ENCODE results near the gene PLXNA2. TPM values are rescaled to one million over a fixed set of nuclear protein-coding genes. Genes with fewer than 3 reads are reported as not detected.

The PLXNA2 gene
- total RNA-seq, 1 experiment from 2014 or later: 10.2 TPM

DNA sequence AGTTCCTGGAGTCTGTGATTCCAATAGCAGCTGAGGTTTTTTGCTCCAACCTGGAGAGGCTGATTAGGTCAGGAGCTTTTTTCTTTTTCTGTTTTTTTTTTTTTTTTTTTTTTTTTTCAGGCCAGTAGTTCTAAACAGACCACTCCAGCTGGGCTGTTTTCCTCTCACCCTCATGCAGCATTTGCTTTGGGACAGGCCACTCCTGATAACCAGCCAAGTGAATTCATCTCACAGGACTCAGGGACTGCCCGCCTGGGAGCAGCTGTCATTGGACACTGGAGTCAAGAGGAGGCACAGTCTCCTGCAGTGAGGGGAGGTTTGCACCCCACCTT, 22.9 kb downstream of the PLXNA2 start:
- no peaks in the 10 kb centered on the region for H3K9me3 ChIP-seq (ENCODE audit: insufficient read depth, low read depth)
- no peaks in the 10 kb centered on the region for H4K20me1 ChIP-seq (ENCODE audit: insufficient read depth)
- H3F3A ChIP-seq (ENCODE audit: insufficient read depth, low read depth): peaks cover 28% of the 10 kb centered on the region
- no peak overlapping the region for H3K4me3 ChIP-seq
- H3K27ac ChIP-seq: peak overlapping the region; percentile 91
- no peak overlapping the region for H2AFZ ChIP-seq
- peaks cover 59% of the 10 kb centered on the region for H3K4me1 ChIP-seq (replicated peaks; ENCODE audit: insufficient read depth)
- no peaks in the 10 kb centered on the region; the same call in 1 of the 2 replicates for H3K36me3 ChIP-seq (ENCODE audit: low read depth)
- no peaks in the 10 kb centered on the region for H3K9me2 ChIP-seq (ENCODE audit: insufficient read depth)
- TF ChIP-seq EZH2 (IDR thresholded peaks at IDR 0.05; ENCODE audit: low read depth): no peak
- TF ChIP-seq, protein P1, sequence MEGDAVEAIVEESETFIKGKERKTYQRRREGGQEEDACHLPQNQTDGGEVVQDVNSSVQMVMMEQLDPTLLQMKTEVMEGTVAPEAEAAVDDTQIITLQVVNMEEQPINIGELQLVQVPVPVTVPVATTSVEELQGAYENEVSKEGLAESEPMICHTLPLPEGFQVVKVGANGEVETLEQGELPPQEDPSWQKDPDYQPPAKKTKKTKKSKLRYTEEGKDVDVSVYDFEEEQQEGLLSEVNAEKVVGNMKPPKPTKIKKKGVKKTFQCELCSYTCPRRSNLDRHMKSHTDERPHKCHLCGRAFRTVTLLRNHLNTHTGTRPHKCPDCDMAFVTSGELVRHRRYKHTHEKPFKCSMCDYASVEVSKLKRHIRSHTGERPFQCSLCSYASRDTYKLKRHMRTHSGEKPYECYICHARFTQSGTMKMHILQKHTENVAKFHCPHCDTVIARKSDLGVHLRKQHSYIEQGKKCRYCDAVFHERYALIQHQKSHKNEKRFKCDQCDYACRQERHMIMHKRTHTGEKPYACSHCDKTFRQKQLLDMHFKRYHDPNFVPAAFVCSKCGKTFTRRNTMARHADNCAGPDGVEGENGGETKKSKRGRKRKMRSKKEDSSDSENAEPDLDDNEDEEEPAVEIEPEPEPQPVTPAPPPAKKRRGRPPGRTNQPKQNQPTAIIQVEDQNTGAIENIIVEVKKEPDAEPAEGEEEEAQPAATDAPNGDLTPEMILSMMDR (conservative IDR thresholded peaks at IDR 0.05): no peak
- DNase-seq: no peak
- intact Hi-C loops (cut with micrococcal nuclease; ENCODE audit: unreplicated experiment): loop anchor here (1.0 kb wide), 4 partner anchors 10 to 37 kb away; no protein-coding TSS in a partner anchor
- H3K79me2 ChIP-seq (ENCODE audit: low read depth): peaks cover 57% of the 10 kb centered on the region
- CTCF ChIA-PET: interaction anchor here (0.6 to 1.4 kb wide), 3 partner anchors 22 to 89 kb away, joined by 3 to 4 read pairs (median 3); partner anchors contain the start of gene PLXNA2
- H3K4me2 ChIP-seq: peak overlapping the region; percentile 86
- BruUV-seq (replicated peaks): no TSS peak
- POLR2A ChIA-PET (ENCODE audit: unreplicated experiment): interaction anchor here (0.6 to 1.0 kb wide), 4 partner anchors 11 to 520 kb away, joined by 4 to 30 read pairs (median 20); no protein-coding TSS in a partner anchor
- no peaks in the 10 kb centered on the region for H3K27me3 ChIP-seq (ENCODE audit: insufficient read depth, low read depth)

DNA sequence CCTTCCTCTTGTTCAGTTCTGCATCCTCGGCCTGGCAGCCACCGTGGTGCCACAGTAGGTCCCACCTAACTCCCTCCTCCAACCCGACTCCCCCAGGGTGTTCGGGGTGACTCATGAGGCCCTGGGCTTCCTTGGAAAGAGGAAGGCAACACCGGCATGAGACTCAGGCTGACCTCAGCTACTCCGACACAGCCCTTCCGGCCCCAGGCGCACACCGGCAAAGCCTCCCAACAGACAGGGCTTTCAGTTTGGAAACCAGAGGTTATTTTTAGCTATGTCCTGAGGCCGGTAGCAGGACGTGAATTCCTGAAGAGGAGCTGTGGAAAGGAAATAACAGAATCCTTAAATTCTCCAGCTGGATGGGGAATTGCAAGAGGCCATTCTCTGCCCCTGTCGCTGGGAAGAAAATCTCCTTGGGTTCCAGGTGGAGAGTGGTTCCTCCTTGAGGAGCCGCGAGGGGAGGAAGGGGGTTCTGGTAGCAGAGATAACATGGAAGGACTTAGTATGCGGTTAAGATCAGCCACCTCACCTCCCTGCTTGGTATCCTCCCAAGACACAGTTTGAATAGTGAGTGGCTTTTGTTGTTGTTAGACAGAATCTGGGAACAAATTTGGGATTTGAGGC, 24.4 kb downstream of the PLXNA2 start:
- Histone ChIP-seq H3K79me2 (ENCODE audit: low read depth) (peaks cover 49% of the 10 kb centered on the region), H3K4me2 (peak overlapping the region; percentile 86), H3K36me3 (ENCODE audit: low read depth) (no peaks in the 10 kb centered on the region; the same call in 1 of the 2 replicates), H3K27me3 (ENCODE audit: insufficient read depth, low read depth) (no peaks in the 10 kb centered on the region), H3K27ac (peak overlapping the region; percentile 91), H2AFZ (no peak overlapping the region), H3K9me3 (ENCODE audit: insufficient read depth, low read depth) (no peaks in the 10 kb centered on the region), H3K9me2 (ENCODE audit: insufficient read depth) (no peaks in the 10 kb centered on the region), H4K20me1 (ENCODE audit: insufficient read depth) (no peaks in the 10 kb centered on the region), H3K4me3 (peak overlapping the region; percentile 40; the same call in 1 of the 2 replicates), H3F3A (ENCODE audit: insufficient read depth, low read depth) (peaks cover 28% of the 10 kb centered on the region), H3K4me1 (replicated peaks; ENCODE audit: insufficient read depth) (peaks cover 59% of the 10 kb centered on the region)
- DNase-seq: peak; percentile 84 to 95
- TSS peak; percentile 69 for BruUV-seq (replicated peaks)
- intact Hi-C loops (cut with micrococcal nuclease; ENCODE audit: unreplicated experiment): no loop called here
- ChIA-PET POLR2A (ENCODE audit: unreplicated experiment) (interaction anchor here (0.6 to 0.7 kb wide), 2 partner anchors 12 to 14 kb away, joined by 3 read pairs; no protein-coding TSS in a partner anchor), CTCF (interaction anchor here (1.3 kb wide), 1 partner anchor 35 kb away, joined by 3 read pairs; no protein-coding TSS in a partner anchor)
- TF ChIP-seq, protein P1 (conservative IDR thresholded peaks at IDR 0.05): no peak
- no peak for TF ChIP-seq EZH2 (IDR thresholded peaks at IDR 0.05; ENCODE audit: low read depth)

DNA sequence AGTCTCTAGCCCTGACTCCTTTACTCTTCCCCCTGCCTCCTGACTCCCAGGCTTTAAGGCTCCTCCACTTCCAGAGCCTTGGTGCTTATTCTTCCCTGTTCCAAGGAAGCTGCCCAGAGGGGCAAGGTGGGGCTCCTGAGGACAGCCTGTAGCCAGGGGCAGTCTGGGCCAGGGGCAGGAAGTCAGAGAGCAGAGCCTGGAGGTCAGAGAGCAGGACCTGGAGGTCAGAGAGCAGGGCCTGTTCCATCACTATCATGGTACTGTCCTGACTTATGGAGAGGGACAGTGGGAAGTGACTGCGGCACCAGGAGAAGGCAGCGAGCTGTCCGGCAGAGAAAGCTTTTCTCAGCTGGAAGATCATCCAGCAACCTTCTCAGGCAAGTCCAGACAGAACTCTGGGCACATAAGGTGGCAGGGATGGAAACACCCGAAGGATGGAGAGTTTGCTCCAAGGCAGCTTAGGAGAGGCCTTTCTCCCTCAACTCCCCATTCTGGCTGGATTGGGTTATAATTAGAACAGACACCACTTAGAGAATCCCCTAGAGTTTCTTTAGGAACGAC, 25.0 kb downstream of the PLXNA2 start:
- Histone ChIP-seq H3K27ac (peak overlapping the region; percentile 91), H3K36me3 (ENCODE audit: low read depth) (no peaks in the 10 kb centered on the region; the same call in 1 of the 2 replicates), H3K4me3 (no peak overlapping the region), H3K9me3 (ENCODE audit: insufficient read depth, low read depth) (no peaks in the 10 kb centered on the region), H3F3A (ENCODE audit: insufficient read depth, low read depth) (peaks cover 28% of the 10 kb centered on the region), H2AFZ (no peak overlapping the region), H3K27me3 (ENCODE audit: insufficient read depth, low read depth) (no peaks in the 10 kb centered on the region), H3K79me2 (ENCODE audit: low read depth) (peaks cover 44% of the 10 kb centered on the region), H3K4me1 (replicated peaks; ENCODE audit: insufficient read depth) (peaks cover 59% of the 10 kb centered on the region), H3K4me2 (peak overlapping the region; percentile 86), H4K20me1 (ENCODE audit: insufficient read depth) (no peaks in the 10 kb centered on the region), H3K9me2 (ENCODE audit: insufficient read depth) (no peaks in the 10 kb centered on the region)
- no peak for TF ChIP-seq EZH2 (IDR thresholded peaks at IDR 0.05; ENCODE audit: low read depth)
- TF ChIP-seq, protein P1 (conservative IDR thresholded peaks at IDR 0.05): no peak
- BruUV-seq (replicated peaks): no TSS peak
- DNase-seq: no peak
- intact Hi-C loops (cut with micrococcal nuclease; ENCODE audit: unreplicated experiment): no loop called here
- ChIA-PET POLR2A (ENCODE audit: unreplicated experiment) (interaction anchor here (0.7 kb wide), 1 partner anchor 15 kb away, joined by 3 read pairs; no protein-coding TSS in a partner anchor), CTCF (no interaction called here)

All from PC-9 (cell line).